Prostate gland (tissue), 2 donors: ENCODE measurements around the gene PLCG1. TPM values are rescaled to one million over a fixed set of nuclear protein-coding genes. Genes with fewer than 3 reads are reported as not detected.

Experiments
- DNase-seq: peaks from one replicate; pipeline ENCODE4 v3.0.0-alpha.2; 2019; ENCODE audit warnings: low spot score
- H3K27ac ChIP-seq, 2 donors: fragments of 200-600 bp; sonication (generic); 2 replicates each; pipeline ENCODE4 v1.5.1; 2017 to 2019
- H3K27me3 ChIP-seq: fragments of 200-600 bp; sonication (generic); replicated peaks from 2 replicates; pipeline ENCODE4 v1.5.1; 2019; ENCODE audit not compliant: insufficient read depth
- H3K36me3 ChIP-seq, 2 donors: fragments of 200-600 bp; sonication (generic); 1 replicate in 1 of 2; 2 replicates in 1 of 2; pipeline versions ENCODE4 v1.5.1 to v1.8.1; 2017 to 2019
- H3K4me1 ChIP-seq: fragments of 200-600 bp; sonication (generic); replicated peaks from 2 replicates; pipeline ENCODE4 v1.5.1; 2019
- H3K4me3 ChIP-seq, 2 donors: fragments of 200-600 bp; sonication (generic); 2 replicates each; pipeline ENCODE4 v1.5.1; 2017 to 2019
- H3K9me3 ChIP-seq: fragments of 200-600 bp; sonication (generic); 2 replicates; pipeline ENCODE4 v1.5.1; 2017
- POLR2A ChIP-seq: fragments of 450-650 bp; IDR thresholded peaks from one replicate; pipeline ENCODE4 v1.6.1; 2016; ENCODE audit warnings: antibody characterized with exemption, mild to moderate bottlenecking
- POLR2AphosphoS5 ChIP-seq: sonication (generic); formaldehyde crosslinking; IDR thresholded peaks from one replicate; pipeline ENCODE4 v1.6.1; 2017; ENCODE audit warnings: antibody characterized with exemption
- WGBS: methylation state at CpG from one replicate; pipeline ENCODE4 v1.1.5; 2018; 5-methylcytosine and 5-hydroxymethylcytosine counted together
- intact Hi-C: fragments of 100-400 bp; cut with DNase I; formaldehyde crosslinking; loops from one replicate; pipeline ENCODE4 v1.14.2; 2022
- total RNA-seq, 2 donors: library from RNA; depleted of rRNA; stranded (reverse); fragments of >200 nt; gene quantifications; one replicate each; pipeline ENCODE4 v1.1.0, GENCODE V29; 2016
- TF ChIP-seq, protein P1 (sequence below), 4 experiments: fragments of 200-600 bp in 2 of 4; fragments of 450-650 bp in 2 of 4; sonication (generic) in 2 of 4; IDR thresholded peaks; 1 replicate in 3 of 4; 2 replicates in 1 of 4; pipeline ENCODE4 v1.5.1; 2016 to 2019; ENCODE audit warnings: antibody characterized with exemption in 4 of 4, mild to moderate bottlenecking in 2 of 4, moderate library complexity in 2 of 4

Gene PLCG1
- total RNA-seq, 2 donors from 2014 or later: 67.9 to 129 TPM

DNA sequence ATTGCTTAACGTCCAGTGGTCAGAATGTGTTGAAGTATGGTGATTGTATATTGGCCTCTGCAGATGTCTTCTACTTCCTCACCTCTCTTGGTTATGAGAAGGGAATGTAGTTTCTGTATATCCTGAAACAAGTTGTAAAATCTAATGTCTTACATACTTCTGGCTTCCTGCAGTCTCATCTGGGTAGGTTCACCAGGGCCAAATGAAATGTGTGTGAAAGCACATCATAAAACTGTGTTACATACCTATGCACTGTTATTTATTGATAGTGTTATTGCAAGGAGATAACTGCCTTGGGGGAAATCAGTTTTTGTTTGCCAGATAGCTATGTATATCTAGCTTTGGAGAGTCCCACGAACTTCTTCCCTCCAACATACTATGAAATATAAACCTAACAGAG, 35.7 kb upstream of the PLCG1 start:
- H3K9me3 ChIP-seq: no peaks in the 10 kb centered on the region
- 79% methylated on average over 2 of the region's 2 CpGs for WGBS
- H3K36me3 ChIP-seq: peaks cover 0 to 4% of the 10 kb centered on the region in 2 donors

DNA sequence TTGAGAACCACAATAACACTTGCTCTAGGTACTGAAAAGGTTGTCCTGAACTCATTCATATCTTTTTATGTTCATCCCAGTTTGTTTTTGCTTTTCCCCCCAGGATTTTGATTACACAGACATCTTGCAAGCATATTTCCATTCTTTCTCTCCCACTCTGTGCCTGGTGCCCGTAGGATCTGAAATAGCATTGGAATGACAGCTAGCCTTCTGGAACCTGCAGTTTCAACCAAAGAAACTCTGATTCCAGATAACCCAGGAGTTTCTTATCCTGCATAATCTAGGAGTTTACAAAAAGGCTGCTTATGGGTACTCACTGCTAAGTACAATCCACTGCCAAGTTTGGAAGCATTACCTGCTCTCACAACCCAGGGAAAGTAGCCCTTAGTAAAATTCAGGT, 28.8 kb upstream of the PLCG1 start:
- WGBS: 89% methylated on average over 1 of the region's 1 CpG
- intact Hi-C loops: no loop called here
- no peak overlapping the region for H3K4me3 ChIP-seq
- no peak for DNase-seq
- no peaks in the 10 kb centered on the region for H3K27me3 ChIP-seq
- no peaks in the 10 kb centered on the region for H3K9me3 ChIP-seq
- no peaks in the 10 kb centered on the region for H3K4me1 ChIP-seq
- TF ChIP-seq, protein P1, sequence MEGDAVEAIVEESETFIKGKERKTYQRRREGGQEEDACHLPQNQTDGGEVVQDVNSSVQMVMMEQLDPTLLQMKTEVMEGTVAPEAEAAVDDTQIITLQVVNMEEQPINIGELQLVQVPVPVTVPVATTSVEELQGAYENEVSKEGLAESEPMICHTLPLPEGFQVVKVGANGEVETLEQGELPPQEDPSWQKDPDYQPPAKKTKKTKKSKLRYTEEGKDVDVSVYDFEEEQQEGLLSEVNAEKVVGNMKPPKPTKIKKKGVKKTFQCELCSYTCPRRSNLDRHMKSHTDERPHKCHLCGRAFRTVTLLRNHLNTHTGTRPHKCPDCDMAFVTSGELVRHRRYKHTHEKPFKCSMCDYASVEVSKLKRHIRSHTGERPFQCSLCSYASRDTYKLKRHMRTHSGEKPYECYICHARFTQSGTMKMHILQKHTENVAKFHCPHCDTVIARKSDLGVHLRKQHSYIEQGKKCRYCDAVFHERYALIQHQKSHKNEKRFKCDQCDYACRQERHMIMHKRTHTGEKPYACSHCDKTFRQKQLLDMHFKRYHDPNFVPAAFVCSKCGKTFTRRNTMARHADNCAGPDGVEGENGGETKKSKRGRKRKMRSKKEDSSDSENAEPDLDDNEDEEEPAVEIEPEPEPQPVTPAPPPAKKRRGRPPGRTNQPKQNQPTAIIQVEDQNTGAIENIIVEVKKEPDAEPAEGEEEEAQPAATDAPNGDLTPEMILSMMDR (IDR thresholded peaks at IDR 0.05): no peak
- no peak for TF ChIP-seq POLR2A
- TF ChIP-seq POLR2AphosphoS5: no peak
- no peak overlapping the region for H3K27ac ChIP-seq
- no peaks in the 10 kb centered on the region for H3K36me3 ChIP-seq

More for the DNA sequence above, 35.7 kb upstream of the PLCG1 start:
- H3K4me1 ChIP-seq: no peaks in the 10 kb centered on the region
- DNase-seq: no peak
- no peaks in the 10 kb centered on the region for H3K27me3 ChIP-seq
- H3K4me3 ChIP-seq: no peak overlapping the region
- intact Hi-C loops: no loop called here
- H3K27ac ChIP-seq: no peak overlapping the region
- no peak for TF ChIP-seq POLR2A
- TF ChIP-seq, protein P1 (IDR thresholded peaks at IDR 0.05): no peak
- TF ChIP-seq POLR2AphosphoS5: no peak

DNA sequence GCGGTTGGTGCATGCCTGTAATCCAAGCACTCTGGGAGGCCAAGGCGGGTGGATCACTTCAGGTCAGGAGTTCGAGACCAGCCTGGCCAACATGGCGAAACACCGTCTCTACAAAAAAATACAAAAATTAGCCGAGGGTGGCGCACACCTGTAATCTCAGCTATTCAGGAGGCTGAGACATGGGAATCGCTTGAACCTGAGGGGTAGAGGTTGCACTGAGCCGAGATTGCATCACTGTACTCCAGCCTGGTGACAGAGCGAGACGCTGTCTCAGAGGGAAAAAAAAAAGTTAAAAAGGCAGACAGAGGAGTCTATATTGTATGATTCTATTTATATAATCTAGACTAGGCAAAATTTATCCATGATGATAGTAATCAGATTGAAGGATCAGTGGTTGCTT, 27.3 kb upstream of the PLCG1 start:
- peaks cover 4 to 11% of the 10 kb centered on the region in 2 donors for H3K36me3 ChIP-seq
- intact Hi-C loops: no loop called here
- no peak for DNase-seq
- no peak overlapping the region for H3K27ac ChIP-seq
- H3K9me3 ChIP-seq: no peaks in the 10 kb centered on the region
- H3K4me1 ChIP-seq: no peaks in the 10 kb centered on the region
- no peak for TF ChIP-seq POLR2AphosphoS5
- no peak for TF ChIP-seq POLR2A
- TF ChIP-seq, protein P1 (IDR thresholded peaks at IDR 0.05): no peak
- H3K27me3 ChIP-seq: no peaks in the 10 kb centered on the region
- 93% methylated on average over 11 of the region's 11 CpGs for WGBS
- H3K4me3 ChIP-seq: no peak overlapping the region

DNA sequence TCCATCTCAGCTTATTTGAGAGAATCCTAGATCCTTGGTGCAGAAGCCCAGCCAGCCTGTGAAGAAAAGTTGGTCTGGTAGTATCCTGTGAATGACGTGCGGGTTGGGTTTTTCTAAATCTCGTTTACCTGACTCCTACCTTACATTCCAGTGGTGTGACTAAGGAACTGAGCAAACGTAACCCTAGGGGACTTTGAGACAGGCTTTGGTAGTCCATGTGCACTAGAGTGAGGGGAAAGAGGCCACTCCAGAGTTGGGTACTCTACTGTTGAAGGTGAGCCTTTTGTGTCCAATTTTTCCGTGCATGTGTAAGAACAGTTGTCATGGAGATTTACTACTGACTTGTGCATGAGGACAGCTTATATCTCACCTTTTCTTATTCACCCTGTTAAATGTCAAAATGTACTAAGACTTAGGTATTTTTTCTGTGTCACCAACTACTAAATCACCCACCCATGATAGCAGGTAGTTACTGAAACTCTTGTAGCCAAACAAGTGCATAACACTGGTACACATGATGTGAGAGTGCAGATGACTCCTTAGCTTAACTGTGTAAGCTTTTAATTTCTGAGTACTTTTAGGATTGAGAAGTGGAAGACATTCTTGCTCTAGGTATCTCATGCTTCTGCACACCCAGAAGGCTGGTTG, 26.3 kb upstream of the PLCG1 start:
- intact Hi-C loops: no loop called here
- Histone ChIP-seq H3K36me3 (peaks cover 4 to 21% of the 10 kb centered on the region in 2 donors), H3K27me3 (no peaks in the 10 kb centered on the region), H3K27ac (no peak overlapping the region), H3K4me1 (no peaks in the 10 kb centered on the region), H3K9me3 (no peaks in the 10 kb centered on the region), H3K4me3 (no peak overlapping the region)
- WGBS: 88% methylated on average over 5 of the region's 5 CpGs
- no peak for DNase-seq
- TF ChIP-seq POLR2A: no peak
- no peak for TF ChIP-seq POLR2AphosphoS5
- TF ChIP-seq, protein P1 (IDR thresholded peaks at IDR 0.05): no peak

DNA sequence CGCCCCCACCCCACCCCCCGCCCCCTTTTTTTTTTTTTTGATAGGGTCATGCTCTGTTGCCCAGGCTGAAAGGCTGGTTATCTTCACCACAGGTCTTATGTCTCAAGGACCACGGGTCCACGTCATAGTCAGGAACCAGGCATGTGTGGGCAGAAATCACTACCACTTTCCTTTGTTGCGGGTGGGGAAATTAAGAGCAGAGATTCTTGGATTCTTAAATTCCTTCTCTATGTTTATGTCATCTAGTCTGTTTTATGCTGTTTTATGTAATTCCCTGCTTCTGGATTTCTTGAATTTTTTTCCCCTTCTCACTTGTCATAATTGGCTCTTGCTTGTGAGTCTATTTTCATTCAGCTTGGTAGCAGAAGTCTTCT, 25.8 kb upstream of the PLCG1 start:
- 91% methylated on average over 5 of the region's 5 CpGs for WGBS
- Histone ChIP-seq H3K36me3 (peaks cover 4 to 24% of the 10 kb centered on the region in 2 donors), H3K4me3 (no peak overlapping the region), H3K9me3 (no peaks in the 10 kb centered on the region), H3K27ac (no peak overlapping the region), H3K27me3 (no peaks in the 10 kb centered on the region), H3K4me1 (no peaks in the 10 kb centered on the region)
- intact Hi-C loops: no loop called here
- DNase-seq: no peak
- TF ChIP-seq POLR2AphosphoS5: no peak
- TF ChIP-seq, protein P1 (IDR thresholded peaks at IDR 0.05): no peak
- no peak for TF ChIP-seq POLR2A
